Left kidney (tissue), 2 donors: Measurements from ENCODE around the gene ZEB2. TPM values are rescaled to one million over a fixed set of nuclear protein-coding genes. Genes with fewer than 3 reads are reported as not detected.

Experiments
- DNase-seq: peaks from one replicate; pipeline ENCODE4 v3.0.0-alpha.2; 2013
- polyA plus RNA-seq: library from polyadenylated mRNA; unstranded; fragments of 120-200 nt; gene quantifications from one replicate; pipeline ENCODE4 v1.2.1, GENCODE V29; 2013; ENCODE audit not compliant: insufficient read length

ZEB2 gene
- polyA plus RNA-seq, 1 donor: 120 TPM

DNA sequence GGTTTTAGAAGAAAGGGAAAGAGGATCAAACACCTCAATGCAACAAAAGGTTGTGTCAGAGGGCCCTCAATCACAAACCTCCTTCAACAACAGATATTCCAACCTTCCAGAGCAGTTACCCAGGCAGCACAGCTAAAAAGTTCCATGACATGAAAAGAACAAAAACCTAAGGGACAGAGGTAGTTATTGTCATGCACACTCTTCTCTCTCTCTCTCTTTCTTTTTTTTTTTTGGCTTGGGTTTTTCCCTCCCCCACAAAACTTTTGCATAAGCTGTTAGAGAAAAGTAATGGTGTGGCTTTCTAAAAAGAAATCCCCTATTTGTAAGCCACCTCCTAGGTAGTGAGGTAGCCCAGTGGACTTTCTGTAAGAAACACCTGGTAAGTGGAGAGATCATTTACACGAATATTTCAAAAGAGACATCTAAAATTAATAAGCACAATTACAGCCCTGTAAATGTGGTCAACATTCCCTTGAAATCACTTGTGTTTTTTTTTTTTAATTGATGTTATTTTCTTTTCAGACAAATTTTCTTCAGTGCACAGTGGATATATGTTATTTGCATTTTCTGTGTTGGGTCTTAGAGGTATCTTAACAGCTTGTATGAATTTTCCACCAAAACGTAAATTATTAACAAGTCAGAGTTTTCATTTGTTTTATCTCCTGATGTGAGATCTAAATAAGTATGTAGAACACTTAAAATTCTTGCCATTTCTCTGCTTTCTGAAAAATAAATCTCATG is 48.4 kb downstream of the ZEB2 start:
- DNase-seq: no peak

GRCh38 chr2:144470816-144471215 is 49.1 kb downstream of the ZEB2 start:
- no peak for DNase-seq

DNA sequence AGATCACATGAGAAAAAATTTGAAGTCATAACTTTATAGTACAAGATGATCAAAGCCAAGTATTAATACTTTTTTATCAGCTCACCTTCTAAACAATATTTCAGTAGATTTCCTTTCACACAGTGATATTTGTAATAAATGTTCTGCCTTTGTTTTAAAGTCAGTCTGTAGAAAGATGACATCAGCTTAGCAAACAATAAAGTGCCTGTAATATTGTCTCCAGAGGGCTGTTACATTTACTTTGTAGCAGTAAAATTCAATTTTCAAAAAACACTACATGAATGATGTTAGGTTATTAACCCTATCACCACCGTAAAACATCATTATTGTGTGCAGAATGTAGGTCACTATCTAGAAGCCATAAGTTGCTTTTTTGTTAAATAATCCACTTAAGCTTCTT is 49.6 kb downstream of the ZEB2 start:
- DNase-seq: no peak

GRCh38 chr2:144469798-144470197 is 50.1 kb downstream of the ZEB2 start:
- no peak for DNase-seq

DNA sequence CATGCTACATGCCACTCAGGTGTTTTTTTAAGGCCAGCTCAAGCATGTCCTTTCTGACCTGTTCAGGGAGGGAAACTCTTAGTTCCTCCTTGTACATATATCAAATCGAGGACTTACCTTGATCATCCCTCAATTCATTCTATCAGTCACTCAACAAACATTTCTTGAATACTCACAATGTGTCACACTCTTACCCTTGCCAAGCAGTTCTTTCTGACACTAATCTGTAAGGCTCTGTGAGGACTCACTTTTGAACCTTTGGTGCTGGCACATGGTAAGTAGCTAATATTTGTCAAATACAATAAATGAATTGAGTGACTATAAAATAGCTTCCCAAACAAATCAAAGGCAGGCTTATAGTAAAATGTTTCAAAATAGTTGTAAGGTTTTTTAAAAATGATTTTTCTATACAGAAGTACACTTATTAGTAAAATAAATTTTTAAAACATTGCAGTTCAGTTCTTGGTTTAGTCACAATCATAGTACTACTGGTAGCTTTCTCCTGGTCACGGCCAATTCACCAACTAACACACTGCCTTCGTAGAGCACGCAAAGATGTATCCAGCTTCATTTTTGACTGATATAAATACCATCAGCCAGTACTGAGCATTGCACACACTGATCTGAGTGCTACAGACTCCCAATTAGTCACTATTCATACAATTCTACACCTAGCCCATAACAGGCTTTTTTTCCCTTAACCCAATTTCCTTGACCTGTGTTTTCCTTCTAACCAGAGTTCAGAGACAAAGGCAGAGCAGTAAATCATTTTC is 50.9 kb downstream of the ZEB2 start:
- no peak for DNase-seq

DNA sequence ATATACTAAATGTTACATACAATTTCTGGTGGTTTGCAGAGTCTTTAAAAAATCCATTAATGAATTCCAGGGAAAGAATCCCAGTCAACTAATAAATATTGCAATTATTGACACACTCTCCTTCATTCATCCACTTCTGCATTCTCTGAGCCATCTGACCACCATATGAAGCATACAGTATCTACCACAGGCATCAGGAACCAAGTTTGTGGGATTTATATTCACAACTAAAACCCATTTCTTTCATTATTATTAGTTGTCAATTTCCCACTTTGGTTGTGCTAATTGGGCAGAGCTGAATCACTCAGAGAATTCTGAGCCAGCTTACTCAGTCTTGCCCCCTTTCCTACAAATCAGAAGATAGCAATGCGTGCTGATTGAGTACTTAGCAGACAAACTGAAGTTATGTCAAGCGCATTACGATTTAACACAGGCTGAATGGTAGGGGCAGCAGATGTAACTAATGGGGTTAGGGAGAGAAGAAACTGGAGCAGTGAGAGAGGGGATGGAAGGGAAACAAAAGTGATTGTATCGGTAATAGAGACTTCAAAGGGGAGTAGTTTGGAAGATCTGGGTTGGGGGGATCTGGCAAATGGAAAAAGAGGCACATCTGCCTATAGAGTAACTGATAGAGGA is 52.3 kb downstream of the ZEB2 start:
- no peak for DNase-seq

GRCh38 chr2:144466637-144467036 is 53.3 kb downstream of the ZEB2 start:
- no peak for DNase-seq

GRCh38 chr2:144465749-144466148 is 54.2 kb downstream of the ZEB2 start:
- DNase-seq: no peak

DNA sequence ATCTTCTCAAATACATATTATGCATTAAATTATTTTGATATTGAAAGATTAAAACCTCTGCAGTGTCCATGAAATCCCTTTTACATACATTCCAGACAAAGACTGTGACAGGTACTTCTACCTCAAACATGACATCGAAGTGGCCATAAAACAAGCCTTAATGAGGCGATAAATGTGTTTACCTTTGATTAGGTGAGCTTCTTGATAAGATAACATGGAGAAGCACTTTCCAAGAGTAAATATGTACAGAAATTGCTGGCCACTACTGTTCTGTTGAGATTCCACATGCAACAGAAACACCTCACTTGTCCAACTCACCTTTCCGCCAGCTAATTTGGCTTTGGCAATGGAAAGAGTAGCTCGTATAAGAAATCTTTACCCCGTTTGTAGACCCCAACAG is 55.2 kb downstream of the ZEB2 start:
- DNase-seq: no peak

DNA sequence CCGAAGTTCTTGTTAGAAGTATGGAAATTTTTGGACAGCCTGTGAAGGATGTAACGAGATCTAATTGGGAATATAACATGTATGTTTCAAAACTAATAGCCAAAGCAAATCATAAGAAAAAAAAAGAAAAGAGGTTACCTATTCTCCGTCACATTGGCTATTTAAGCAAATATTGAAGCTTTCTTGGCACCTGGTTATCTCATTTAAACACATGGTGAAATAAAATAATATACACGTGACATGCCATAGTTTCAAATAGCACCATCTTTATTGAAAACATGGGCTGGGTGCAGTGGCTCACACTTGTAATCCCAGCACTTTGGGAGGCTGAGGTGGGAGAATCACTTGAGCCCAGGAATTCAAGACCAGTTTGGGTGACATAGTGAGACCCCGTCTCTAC is 56.7 kb downstream of the ZEB2 start:
- no peak for DNase-seq

- DNase-seq: no peak
These were observed 57.7 kb downstream of the ZEB2 start for GRCh38 chr2:144462266-144462665.

DNA sequence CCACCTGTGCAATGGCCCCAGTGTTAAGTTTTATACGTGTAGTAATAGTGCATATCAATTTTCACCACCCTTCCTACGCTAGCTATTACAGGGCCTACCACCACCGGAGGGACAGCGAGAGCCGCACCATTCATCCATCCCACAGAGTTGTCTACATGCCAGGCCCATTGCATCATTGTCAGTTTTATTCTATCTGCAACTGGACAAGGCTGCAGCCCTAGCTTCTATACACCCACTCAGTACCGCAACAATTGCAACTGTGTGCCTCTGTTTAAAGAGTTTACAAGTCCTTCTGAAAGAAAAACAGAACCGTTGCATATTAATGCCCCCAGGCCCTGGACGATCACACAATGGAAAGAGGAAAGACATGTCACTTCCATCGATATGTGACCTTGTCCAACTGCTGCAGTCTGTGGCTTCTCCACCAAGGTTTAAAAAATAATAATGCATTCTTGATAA is 58.6 kb downstream of the ZEB2 start:
- DNase-seq: no peak

DNA sequence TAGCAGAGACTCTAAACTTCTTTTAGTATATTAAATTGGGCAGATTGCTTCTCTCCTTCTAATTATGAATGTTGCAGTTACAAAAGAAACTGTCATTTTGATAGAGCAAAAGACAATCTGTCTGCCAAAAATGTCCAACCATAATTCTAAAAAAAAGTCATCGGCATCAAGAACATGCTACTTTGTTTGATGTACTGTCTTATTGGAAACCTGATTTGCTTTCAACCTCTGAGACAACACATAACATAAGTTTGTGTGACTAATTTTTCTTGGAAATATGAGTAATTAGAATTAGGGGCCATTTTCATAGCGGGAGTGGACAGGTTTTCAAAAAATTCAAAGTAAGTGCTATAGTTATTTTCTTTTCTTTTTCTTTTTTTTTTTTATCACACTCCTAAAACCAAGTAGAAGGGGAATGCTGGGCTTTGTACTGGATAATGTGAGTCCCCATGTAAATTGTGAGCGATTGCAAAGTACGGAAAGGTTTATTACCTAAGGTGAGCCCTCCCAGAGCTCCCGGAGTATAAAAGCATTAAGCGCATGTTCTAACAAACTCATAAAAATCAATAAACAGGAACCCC is 59.1 kb downstream of the ZEB2 start:
- no peak for DNase-seq

GRCh38 chr2:144459937-144460336 is 60.0 kb downstream of the ZEB2 start:
- no peak for DNase-seq

DNA sequence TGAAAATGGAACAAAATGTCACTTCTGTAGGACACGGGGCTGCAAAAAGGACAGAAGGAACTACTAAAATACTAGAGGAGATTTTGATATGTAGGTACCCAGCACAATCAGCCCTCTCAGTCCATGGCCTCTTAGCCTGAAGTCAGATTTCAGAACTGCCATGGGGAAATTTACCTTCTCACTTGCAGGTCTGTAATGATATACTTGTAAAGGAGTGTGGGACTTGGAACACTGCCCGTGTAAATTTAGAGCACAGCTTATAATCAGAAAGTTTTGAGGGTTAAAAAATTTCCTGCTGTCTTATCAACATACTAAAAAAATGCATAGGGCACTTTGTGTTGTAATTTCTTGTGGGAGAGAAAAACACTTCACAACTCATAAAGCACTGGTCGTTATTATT is 60.6 kb downstream of the ZEB2 start:
- no peak for DNase-seq

DNA sequence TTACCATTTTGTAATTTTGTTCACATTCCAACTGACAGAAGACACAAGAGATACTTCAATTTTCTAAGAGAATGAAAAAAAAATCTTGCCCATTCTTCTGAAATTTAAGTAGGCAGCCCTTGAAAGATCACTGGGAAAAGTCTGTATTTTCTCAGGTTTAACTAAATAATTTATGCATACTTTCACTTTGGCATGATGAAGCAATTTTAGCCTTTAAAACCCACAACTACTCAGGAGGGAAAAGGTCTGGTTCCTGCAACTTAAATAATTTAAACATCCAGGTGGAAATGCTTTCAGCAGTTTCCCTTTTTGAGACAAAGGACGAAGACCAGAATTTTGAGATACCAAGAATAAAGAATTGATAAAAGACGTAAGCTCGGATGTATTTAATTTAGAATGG is 61.4 kb downstream of the ZEB2 start:
- DNase-seq: no peak

GRCh38 chr2:144456680-144457079 is 63.2 kb downstream of the ZEB2 start:
- DNase-seq: no peak

GRCh38 chr2:144455987-144456386 is 63.9 kb downstream of the ZEB2 start:
- no peak for DNase-seq

DNA sequence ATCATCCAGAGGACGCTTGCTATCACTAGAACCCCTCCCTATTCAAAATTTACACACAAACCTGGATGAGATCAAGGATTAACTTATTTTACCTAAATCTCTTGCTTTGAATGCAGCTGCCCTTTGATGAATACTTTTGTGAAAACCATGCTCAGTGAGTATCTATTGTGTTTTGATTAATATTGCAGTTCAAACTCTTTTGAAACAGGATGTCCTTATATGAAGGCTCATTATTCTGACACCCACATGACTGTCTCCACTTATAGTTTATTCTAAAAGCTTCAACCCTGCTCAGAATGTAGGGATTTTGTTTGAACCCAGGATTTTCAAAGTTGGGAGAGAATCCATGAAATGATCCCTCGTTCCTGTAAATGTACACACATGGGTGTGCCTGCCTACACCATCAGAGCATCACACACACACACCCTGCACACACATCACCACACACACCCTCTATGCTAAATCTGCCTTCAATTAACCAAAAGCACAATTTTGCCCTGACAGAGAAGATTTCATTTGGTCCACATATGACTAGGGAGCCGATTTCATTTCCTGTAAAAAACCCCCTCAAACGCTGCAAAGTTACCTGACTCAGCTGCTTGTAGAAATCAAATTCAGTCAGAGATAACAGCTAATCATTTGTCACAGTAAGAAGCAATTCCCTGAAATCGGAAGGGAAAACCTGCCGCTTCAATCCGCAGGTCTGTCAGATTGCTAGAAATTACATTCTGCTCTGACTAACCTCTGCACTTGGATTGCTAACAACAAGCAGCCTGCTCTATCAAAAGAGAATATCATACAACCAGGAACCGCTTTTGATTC is 65.2 kb downstream of the ZEB2 start:
- no peak for DNase-seq

GRCh38 chr2:144453486-144454158 is 66.3 kb downstream of the ZEB2 start:
- no peak for DNase-seq

DNA sequence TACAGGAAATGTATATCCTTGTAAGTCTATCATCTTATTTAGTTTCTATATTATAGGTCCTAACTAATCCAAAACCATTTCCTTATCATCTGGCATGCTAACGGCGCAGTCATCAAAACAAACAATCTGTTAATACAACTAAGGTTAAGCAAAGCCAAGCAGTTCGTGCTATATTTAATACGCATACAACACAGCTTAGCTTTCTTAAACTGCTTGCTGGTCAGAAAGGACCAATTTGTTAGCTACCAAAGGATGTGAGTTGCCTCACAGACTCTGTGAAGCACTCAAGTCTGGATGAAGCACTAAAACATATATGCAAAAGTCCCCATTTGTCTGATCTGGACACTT is 67.0 kb downstream of the ZEB2 start:
- DNase-seq: no peak
